Chondrocyte (in vitro differentiated cells): ENCODE data around the gene WNK2. TPM values are rescaled to one million over a fixed set of nuclear protein-coding genes. Genes with fewer than 3 reads are reported as not detected.

ENCODE experiments used
- DNase-seq: peaks from one replicate; pipeline ENCODE4 v3.0.0; 2021; ENCODE audit warnings: mixed read lengths, low spot score
- H3K27ac Mint-ChIP-seq: one replicate; pipeline ENCODE4 v1.8.0; 2021; ENCODE audit warnings: mild to moderate bottlenecking, moderate library complexity, mixed read lengths; ENCODE audit not compliant: unreplicated experiment
- H3K27me3 Mint-ChIP-seq: 2 replicates; pipeline ENCODE4 v1.8.0; 2021; ENCODE audit warnings: low read depth, mixed read lengths
- H3K36me3 Mint-ChIP-seq: 2 replicates; pipeline ENCODE4 v1.8.0; 2021; ENCODE audit warnings: low read depth, mixed read lengths
- H3K4me1 Mint-ChIP-seq: 2 replicates; pipeline ENCODE4 v1.8.0; 2021; ENCODE audit warnings: low read depth, mild to moderate bottlenecking, mixed read lengths
- H3K4me3 Mint-ChIP-seq: one replicate; pipeline ENCODE4 v1.8.0; 2021; ENCODE audit warnings: mild to moderate bottlenecking, moderate library complexity, mixed read lengths; ENCODE audit not compliant: unreplicated experiment
- H3K9me3 Mint-ChIP-seq: 2 replicates; pipeline ENCODE4 v1.8.0; 2021; ENCODE audit warnings: low read depth, mixed read lengths
- total RNA-seq: library from RNA; stranded (reverse); gene quantifications from 3 replicates; pipeline ENCODE4 v1.2.1, GENCODE V29; 2021
- TF ChIP-seq, protein P1 (sequence below): fragments of 200-600 bp; sonication (generic); IDR thresholded peaks from 2 replicates; pipeline ENCODE4 v1.5.0; 2021; ENCODE audit warnings: antibody characterized with exemption, mild to moderate bottlenecking, moderate library complexity

The WNK2 gene
- total RNA-seq, 1 donor from 2014 or later, result 2.3 TPM

DNA sequence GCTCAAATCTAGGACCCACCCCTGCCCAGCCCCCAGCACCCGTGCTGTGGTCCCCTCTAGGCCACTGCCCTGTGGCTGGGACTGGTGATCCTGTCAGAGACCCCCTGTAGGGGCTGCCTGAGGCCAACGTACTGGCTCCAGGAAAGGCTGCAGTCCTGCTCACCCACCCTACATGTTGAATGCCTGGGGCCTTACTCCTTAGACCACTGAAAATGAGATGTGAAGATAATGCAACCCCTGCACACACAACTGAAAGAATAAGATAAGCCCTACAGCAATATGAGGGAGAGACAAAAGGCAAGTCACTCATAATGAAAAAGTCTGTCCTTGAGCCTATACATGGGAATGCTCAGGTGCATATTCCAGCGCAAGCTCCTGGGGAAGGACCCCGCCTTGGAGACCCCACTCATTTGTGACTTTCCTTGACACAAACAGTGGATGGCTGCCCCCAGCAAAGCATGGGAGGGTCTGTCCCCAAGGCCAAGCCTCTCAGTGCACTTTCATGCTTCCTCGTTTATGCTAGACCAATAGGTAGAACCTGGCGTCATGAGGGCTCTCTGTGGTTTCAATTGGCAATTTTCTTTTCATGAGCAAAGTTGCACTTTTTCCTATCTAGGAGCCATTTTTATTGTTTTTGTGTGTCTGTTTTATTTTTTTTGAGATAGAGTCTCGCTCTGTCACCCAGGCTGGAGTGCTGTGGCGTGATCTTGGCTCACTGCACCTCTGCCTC, 12.5 kb upstream of the WNK2 start:
- DNase-seq, result no peak
- H3K4me3 Mint-ChIP-seq, result no peak overlapping the region
- H3K9me3 Mint-ChIP-seq, result no peaks in the 10 kb centered on the region
- H3K27me3 Mint-ChIP-seq, result peaks cover 25% of the 10 kb centered on the region
- no peaks in the 10 kb centered on the region for H3K4me1 Mint-ChIP-seq
- TF ChIP-seq, protein P1, sequence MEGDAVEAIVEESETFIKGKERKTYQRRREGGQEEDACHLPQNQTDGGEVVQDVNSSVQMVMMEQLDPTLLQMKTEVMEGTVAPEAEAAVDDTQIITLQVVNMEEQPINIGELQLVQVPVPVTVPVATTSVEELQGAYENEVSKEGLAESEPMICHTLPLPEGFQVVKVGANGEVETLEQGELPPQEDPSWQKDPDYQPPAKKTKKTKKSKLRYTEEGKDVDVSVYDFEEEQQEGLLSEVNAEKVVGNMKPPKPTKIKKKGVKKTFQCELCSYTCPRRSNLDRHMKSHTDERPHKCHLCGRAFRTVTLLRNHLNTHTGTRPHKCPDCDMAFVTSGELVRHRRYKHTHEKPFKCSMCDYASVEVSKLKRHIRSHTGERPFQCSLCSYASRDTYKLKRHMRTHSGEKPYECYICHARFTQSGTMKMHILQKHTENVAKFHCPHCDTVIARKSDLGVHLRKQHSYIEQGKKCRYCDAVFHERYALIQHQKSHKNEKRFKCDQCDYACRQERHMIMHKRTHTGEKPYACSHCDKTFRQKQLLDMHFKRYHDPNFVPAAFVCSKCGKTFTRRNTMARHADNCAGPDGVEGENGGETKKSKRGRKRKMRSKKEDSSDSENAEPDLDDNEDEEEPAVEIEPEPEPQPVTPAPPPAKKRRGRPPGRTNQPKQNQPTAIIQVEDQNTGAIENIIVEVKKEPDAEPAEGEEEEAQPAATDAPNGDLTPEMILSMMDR, result no peak
- H3K27ac Mint-ChIP-seq, result no peak overlapping the region
- peaks cover 2% of the 10 kb centered on the region for H3K36me3 Mint-ChIP-seq

- Mint-ChIP-seq H3K27ac (no peak overlapping the region), H3K4me3 (no peak overlapping the region), H3K27me3 (peaks cover 26% of the 10 kb centered on the region), H3K9me3 (no peaks in the 10 kb centered on the region), H3K4me1 (no peaks in the 10 kb centered on the region), H3K36me3 (peaks cover 2% of the 10 kb centered on the region)
- TF ChIP-seq, protein P1, result no peak
- no peak for DNase-seq
Observed at GRCh38 chr9:93172666-93173364, 11.1 kb upstream of the WNK2 start.

GRCh38 chr9:93173365-93174051, 10.4 kb upstream of the WNK2 start:
- Mint-ChIP-seq H3K27me3 (peaks cover 27% of the 10 kb centered on the region), H3K9me3 (no peaks in the 10 kb centered on the region), H3K27ac (no peak overlapping the region), H3K4me1 (no peaks in the 10 kb centered on the region), H3K4me3 (no peak overlapping the region), H3K36me3 (peaks cover 2% of the 10 kb centered on the region)
- TF ChIP-seq, protein P1, result no peak
- no peak for DNase-seq

- Mint-ChIP-seq H3K4me1 (no peaks in the 10 kb centered on the region), H3K9me3 (no peaks in the 10 kb centered on the region), H3K4me3 (no peak overlapping the region), H3K36me3 (peaks cover 2% of the 10 kb centered on the region), H3K27ac (no peak overlapping the region), H3K27me3 (peaks cover 26% of the 10 kb centered on the region)
- no peak for DNase-seq
- TF ChIP-seq, protein P1, result no peak
Observed at GRCh38 chr9:93174976-93175375, 9.0 kb upstream of the WNK2 start.

GRCh38 chr9:93177676-93178075, 6.3 kb upstream of the WNK2 start:
- TF ChIP-seq, protein P1, result no peak
- no peaks in the 10 kb centered on the region for H3K9me3 Mint-ChIP-seq
- H3K4me1 Mint-ChIP-seq, result no peaks in the 10 kb centered on the region
- no peak overlapping the region for H3K4me3 Mint-ChIP-seq
- H3K36me3 Mint-ChIP-seq, result no peaks in the 10 kb centered on the region
- H3K27me3 Mint-ChIP-seq, result peaks cover 31% of the 10 kb centered on the region
- no peak for DNase-seq
- H3K27ac Mint-ChIP-seq, result no peak overlapping the region
